ENCODE results near the gene UCK1. TPM values are rescaled to one million over a fixed set of nuclear protein-coding genes. Genes with fewer than 3 reads are reported as not detected.
A peak's percentile ranks its signal among the peaks of the same experiment; 100 is the strongest.

UCK1 gene
- total and polyA plus RNA-seq, 2 of the 13 experiments (the other 11 are each of a cell fraction or from before 2014, with no cell fraction given) = 11.0 to 24.1 TPM

- no TSS peak for BruUV-seq (replicated peaks)
- no peak overlapping the region for H3K9ac ChIP-seq (ENCODE audit: insufficient read depth, low read depth, low read length)
- no peak overlapping the region for H2AFZ ChIP-seq (ENCODE audit: low read length)
- H3K36me3 ChIP-seq (replicated peaks in 1 of 2; ENCODE audit: control insufficient read depth in 1 of 2, insufficient read depth in 2 of 2, low read length in 2 of 2) = peaks cover 15 to 29% of the 10 kb centered on the region in 2 experiments
- peaks cover 33% of the 10 kb centered on the region for H3K4me1 ChIP-seq (ENCODE audit: insufficient read depth, low read length)
- in situ Hi-C loops (cut with HindIII; ENCODE audit: extremely low pct_ligation_motif_present, low pct_unique_long_range_greater_than_20kb) = no loop called here
- H3K4me3 ChIP-seq (replicated peaks in 1 of 3; ENCODE audit: insufficient read depth in 1 of 3, low read depth in 2 of 3, low read length in 3 of 3) = no peak overlapping the region
- H3K79me2 ChIP-seq (ENCODE audit: insufficient read depth, low read length) = peaks cover 2% of the 10 kb centered on the region
- H3K27ac ChIP-seq (ENCODE audit: extremely low read length, insufficient read depth, low read length) = no peak overlapping the region
- H3K27me3 ChIP-seq (ENCODE audit: control insufficient read depth in 1 of 2, insufficient read depth in 2 of 2, low read length in 2 of 2) = no peaks in the 10 kb centered on the region; a peak in 1 of 5 replicates
- CTCF ChIA-PET (ENCODE audit: low intra/inter-chr PET ratio, low total read pairs) = no interaction called here
- POLR2A ChIA-PET = no interaction called here
- H3K9me3 ChIP-seq (ENCODE audit: low read length) = no peaks in the 10 kb centered on the region
- FAIRE-seq (no peak), ATAC-seq (no peak), DNase-seq (ENCODE audit: low spot score) (no peak)
- 94% methylated on average over 12 of the region's 12 CpGs for WGBS (ENCODE audit: low lambda C conversion rate)
- intact Hi-C loops (cut with micrococcal nuclease; ENCODE audit: unreplicated experiment) = no loop called here
- H3K4me2 ChIP-seq (ENCODE audit: low read depth, low read length) = no peak overlapping the region
- no peak for TF ChIP-seq CENPX (CRISPR knock-in tag; IDR thresholded peaks at IDR 0.05)
- peak; percentile 63 for TF ChIP-seq RBM22 (optimal IDR thresholded peaks at IDR 0.05; ENCODE audit: low read length)
- no peak for TF ChIP-seq ETV5 (CRISPR knock-in tag; IDR thresholded peaks at IDR 0.05; ENCODE audit: borderline replicate concordance)
- TF ChIP-seq, protein P1, sequence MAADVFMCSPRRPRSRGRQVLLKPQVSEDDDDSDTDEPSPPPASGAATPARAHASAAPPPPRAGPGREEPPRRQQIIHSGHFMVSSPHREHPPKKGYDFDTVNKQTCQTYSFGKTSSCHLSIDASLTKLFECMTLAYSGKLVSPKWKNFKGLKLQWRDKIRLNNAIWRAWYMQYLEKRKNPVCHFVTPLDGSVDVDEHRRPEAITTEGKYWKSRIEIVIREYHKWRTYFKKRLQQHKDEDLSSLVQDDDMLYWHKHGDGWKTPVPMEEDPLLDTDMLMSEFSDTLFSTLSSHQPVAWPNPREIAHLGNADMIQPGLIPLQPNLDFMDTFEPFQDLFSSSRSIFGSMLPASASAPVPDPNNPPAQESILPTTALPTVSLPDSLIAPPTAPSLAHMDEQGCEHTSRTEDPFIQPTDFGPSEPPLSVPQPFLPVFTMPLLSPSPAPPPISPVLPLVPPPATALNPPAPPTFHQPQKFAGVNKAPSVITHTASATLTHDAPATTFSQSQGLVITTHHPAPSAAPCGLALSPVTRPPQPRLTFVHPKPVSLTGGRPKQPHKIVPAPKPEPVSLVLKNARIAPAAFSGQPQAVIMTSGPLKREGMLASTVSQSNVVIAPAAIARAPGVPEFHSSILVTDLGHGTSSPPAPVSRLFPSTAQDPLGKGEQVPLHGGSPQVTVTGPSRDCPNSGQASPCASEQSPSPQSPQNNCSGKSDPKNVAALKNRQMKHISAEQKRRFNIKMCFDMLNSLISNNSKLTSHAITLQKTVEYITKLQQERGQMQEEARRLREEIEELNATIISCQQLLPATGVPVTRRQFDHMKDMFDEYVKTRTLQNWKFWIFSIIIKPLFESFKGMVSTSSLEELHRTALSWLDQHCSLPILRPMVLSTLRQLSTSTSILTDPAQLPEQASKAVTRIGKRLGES (CRISPR knock-in tag; IDR thresholded peaks at IDR 0.05; ENCODE audit: borderline replicate concordance) = no peak
- TF ChIP-seq DMTF1 (CRISPR knock-in tag; IDR thresholded peaks at IDR 0.05) = no peak
- TF ChIP-seq, protein P2, sequence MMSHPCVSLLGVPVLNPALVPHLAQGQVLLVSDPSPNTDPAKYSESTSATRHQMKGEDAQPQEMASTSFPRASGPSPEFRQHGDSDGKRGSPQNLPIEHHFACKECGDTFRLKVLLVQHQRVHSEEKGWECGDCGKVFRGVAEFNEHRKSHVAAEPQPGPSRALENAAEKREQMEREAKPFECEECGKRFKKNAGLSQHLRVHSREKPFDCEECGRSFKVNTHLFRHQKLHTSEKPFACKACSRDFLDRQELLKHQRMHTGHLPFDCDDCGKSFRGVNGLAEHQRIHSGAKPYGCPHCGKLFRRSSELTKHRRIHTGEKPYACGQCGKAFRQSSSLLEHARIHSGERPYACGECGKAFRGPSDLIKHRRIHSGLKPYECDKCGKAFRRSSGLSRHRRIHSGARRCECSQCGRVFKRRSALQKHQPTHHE (CRISPR knock-in tag; IDR thresholded peaks at IDR 0.05; ENCODE audit: borderline replicate concordance) = no peak
- TF ChIP-seq POLR2G (IDR thresholded peaks at IDR 0.05; ENCODE audit: low read depth, low read length) = peak; percentile 32; the same call in 1 of the 2 replicates
- 0 out of 4 replicates have a peak, but pooled peaks of 1 of the 2 experiments have one; percentile 18 for TF ChIP-seq MAFK (conservative IDR thresholded peaks at IDR 0.05 in 1 of 2, IDR thresholded peaks at IDR 0.05 in 1 of 2; ENCODE audit: low read length in 2 of 2)
- TF ChIP-seq HNRNPH1 (optimal IDR thresholded peaks at IDR 0.05; ENCODE audit: low read depth, low read length) = no peak
- no peak for TF ChIP-seq SRY (CRISPR knock-in tag; IDR thresholded peaks at IDR 0.05)
- no peak for TF ChIP-seq SRSF1 (optimal IDR thresholded peaks at IDR 0.05; ENCODE audit: low read depth, low read length)
- TF ChIP-seq ZFY (CRISPR knock-in tag; IDR thresholded peaks at IDR 0.05) = no peak
- TF ChIP-seq KDM5B (CRISPR knock-in tag; IDR thresholded peaks at IDR 0.05; ENCODE audit: borderline replicate concordance) = no peak
- 0 out of 2 replicates have a peak, but pooled peaks have one; percentile 28 for TF ChIP-seq ZC3H13 (CRISPR knock-in tag; IDR thresholded peaks at IDR 0.05)
- TF ChIP-seq ZNF570 (CRISPR knock-in tag; IDR thresholded peaks at IDR 0.05; ENCODE audit: borderline replicate concordance) = no peak
- TF ChIP-seq, protein P3, sequence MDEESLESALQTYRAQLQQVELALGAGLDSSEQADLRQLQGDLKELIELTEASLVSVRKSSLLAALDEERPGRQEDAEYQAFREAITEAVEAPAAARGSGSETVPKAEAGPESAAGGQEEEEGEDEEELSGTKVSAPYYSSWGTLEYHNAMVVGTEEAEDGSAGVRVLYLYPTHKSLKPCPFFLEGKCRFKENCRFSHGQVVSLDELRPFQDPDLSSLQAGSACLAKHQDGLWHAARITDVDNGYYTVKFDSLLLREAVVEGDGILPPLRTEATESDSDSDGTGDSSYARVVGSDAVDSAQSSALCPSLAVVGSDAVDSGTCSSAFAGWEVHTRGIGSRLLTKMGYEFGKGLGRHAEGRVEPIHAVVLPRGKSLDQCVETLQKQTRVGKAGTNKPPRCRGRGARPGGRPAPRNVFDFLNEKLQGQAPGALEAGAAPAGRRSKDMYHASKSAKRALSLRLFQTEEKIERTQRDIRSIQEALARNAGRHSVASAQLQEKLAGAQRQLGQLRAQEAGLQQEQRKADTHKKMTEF (CRISPR knock-in tag; IDR thresholded peaks at IDR 0.05) = no peak
- H4K20me1 ChIP-seq (ENCODE audit: insufficient read depth, low read length) = no peaks in the 10 kb centered on the region
Observed at GRCh38 chr9:131500377-131500776, 30.7 kb downstream of the UCK1 start.

Measured in HepG2 (cell line).